Measurements from ENCODE around the gene PTPN14.

PTPN14 gene

GRCh38 chr1:214372092-214372491 lies 179.3 kb downstream of the PTPN14 start:
- DNase-seq (ENCODE audit: low read depth in 1 of 2, low spot score in 1 of 2) = no peak
- in situ Hi-C loops (cut with HindIII; ENCODE audit: low pct_unique_long_range_greater_than_20kb, low sequenced_read_pairs) = no loop called here
- TF ChIP-seq JUND (IDR thresholded peaks at IDR 0.05; ENCODE audit: low read depth) = no peak

- in situ Hi-C loops (cut with HindIII; ENCODE audit: low pct_unique_long_range_greater_than_20kb, low sequenced_read_pairs) = no loop called here
- no peak for DNase-seq (ENCODE audit: low read depth in 1 of 2, low spot score in 1 of 2)
- no peak for TF ChIP-seq JUND (IDR thresholded peaks at IDR 0.05; ENCODE audit: low read depth)
These were observed 180.8 kb downstream of the PTPN14 start for GRCh38 chr1:214370615-214371014.

- DNase-seq (ENCODE audit: low read depth in 1 of 2, low spot score in 1 of 2) = no peak
- no peak for TF ChIP-seq JUND (IDR thresholded peaks at IDR 0.05; ENCODE audit: low read depth)
- in situ Hi-C loops (cut with HindIII; ENCODE audit: low pct_unique_long_range_greater_than_20kb, low sequenced_read_pairs) = no loop called here
These were observed 182.0 kb downstream of the PTPN14 start for GRCh38 chr1:214369364-214369763.

- no peak for DNase-seq (ENCODE audit: low read depth in 1 of 2, low spot score in 1 of 2)
- in situ Hi-C loops (cut with HindIII; ENCODE audit: low pct_unique_long_range_greater_than_20kb, low sequenced_read_pairs) = no loop called here
- TF ChIP-seq JUND (IDR thresholded peaks at IDR 0.05; ENCODE audit: low read depth) = no peak
These were observed 183.6 kb downstream of the PTPN14 start for GRCh38 chr1:214367841-214368240.

- no peak for TF ChIP-seq JUND (IDR thresholded peaks at IDR 0.05; ENCODE audit: low read depth)
- in situ Hi-C loops (cut with HindIII; ENCODE audit: low pct_unique_long_range_greater_than_20kb, low sequenced_read_pairs) = no loop called here
- DNase-seq (ENCODE audit: low read depth in 1 of 2, low spot score in 1 of 2) = no peak
These were observed 186.6 kb downstream of the PTPN14 start for GRCh38 chr1:214364786-214365295.

- in situ Hi-C loops (cut with HindIII; ENCODE audit: low pct_unique_long_range_greater_than_20kb, low sequenced_read_pairs) = no loop called here
- DNase-seq (ENCODE audit: low read depth in 1 of 2, low spot score in 1 of 2) = no peak
- TF ChIP-seq JUND (IDR thresholded peaks at IDR 0.05; ENCODE audit: low read depth) = no peak
These were observed 187.0 kb downstream of the PTPN14 start for GRCh38 chr1:214364386-214364785.

- no peak for TF ChIP-seq JUND (IDR thresholded peaks at IDR 0.05; ENCODE audit: low read depth)
- in situ Hi-C loops (cut with HindIII; ENCODE audit: low pct_unique_long_range_greater_than_20kb, low sequenced_read_pairs) = no loop called here
These were observed 188.0 kb downstream of the PTPN14 start for GRCh38 chr1:214363386-214363785.

GRCh38 chr1:214362188-214362882 lies 189.1 kb downstream of the PTPN14 start:
- no peak for TF ChIP-seq JUND (IDR thresholded peaks at IDR 0.05; ENCODE audit: low read depth)
- no peak for DNase-seq (ENCODE audit: low read depth in 1 of 2, low spot score in 1 of 2)
- in situ Hi-C loops (cut with HindIII; ENCODE audit: low pct_unique_long_range_greater_than_20kb, low sequenced_read_pairs) = no loop called here

More at GRCh38 chr1:214363386-214363785, 188.0 kb downstream of the PTPN14 start:
- no peak for DNase-seq (ENCODE audit: low read depth in 1 of 2, low spot score in 1 of 2)

- DNase-seq (ENCODE audit: low read depth in 1 of 2, low spot score in 1 of 2) = no peak
- no peak for TF ChIP-seq JUND (IDR thresholded peaks at IDR 0.05; ENCODE audit: low read depth)
- in situ Hi-C loops (cut with HindIII; ENCODE audit: low pct_unique_long_range_greater_than_20kb, low sequenced_read_pairs) = no loop called here
These were observed 189.8 kb downstream of the PTPN14 start for GRCh38 chr1:214361636-214362035.

- DNase-seq (ENCODE audit: low read depth in 1 of 2, low spot score in 1 of 2) = no peak
- in situ Hi-C loops (cut with HindIII; ENCODE audit: low pct_unique_long_range_greater_than_20kb, low sequenced_read_pairs) = no loop called here
- no peak for TF ChIP-seq JUND (IDR thresholded peaks at IDR 0.05; ENCODE audit: low read depth)
These were observed 190.8 kb downstream of the PTPN14 start for GRCh38 chr1:214360525-214361164.

- no peak for TF ChIP-seq JUND (IDR thresholded peaks at IDR 0.05; ENCODE audit: low read depth)
- in situ Hi-C loops (cut with HindIII; ENCODE audit: low pct_unique_long_range_greater_than_20kb, low sequenced_read_pairs) = no loop called here
- DNase-seq (ENCODE audit: low read depth in 1 of 2, low spot score in 1 of 2) = no peak
These were observed 191.3 kb downstream of the PTPN14 start for GRCh38 chr1:214360116-214360515.

GRCh38 chr1:214354440-214355148 lies 196.8 kb downstream of the PTPN14 start:
- in situ Hi-C loops (cut with HindIII; ENCODE audit: low pct_unique_long_range_greater_than_20kb, low sequenced_read_pairs) = no loop called here
- TF ChIP-seq JUND (IDR thresholded peaks at IDR 0.05; ENCODE audit: low read depth) = no peak
- DNase-seq (ENCODE audit: low read depth in 1 of 2, low spot score in 1 of 2) = no peak

- no peak for TF ChIP-seq JUND (IDR thresholded peaks at IDR 0.05; ENCODE audit: low read depth)
- no peak for DNase-seq (ENCODE audit: low read depth in 1 of 2, low spot score in 1 of 2)
- in situ Hi-C loops (cut with HindIII; ENCODE audit: low pct_unique_long_range_greater_than_20kb, low sequenced_read_pairs) = no loop called here
These were observed 198.6 kb downstream of the PTPN14 start for GRCh38 chr1:214352838-214353237.

All from T47D (cell line).